OCI-M2 (cell line): Measurements from ENCODE around the gene SLC5A11.
"Not testable (repeated sequence)": the region's sequence is repeated elsewhere in the genome, so short reads cannot be mapped to it uniquely, and the experiment has no call there.

Source experiments
- DNase-seq: peaks from one replicate; lab custom pipeline; 2025; ENCODE audit not compliant: unreplicated experiment; lab: John Stamatoyannopoulos, UW

The SLC5A11 gene

GRCh38 chr16:24856871-24857270 is 11.1 kb downstream of the SLC5A11 start:
- not testable (repeated sequence) for DNase-seq

- DNase-seq = no peak
These were observed 12.7 kb downstream of the SLC5A11 start for GRCh38 chr16:24858219-24859041.

- DNase-seq = no peak
These were observed 15.7 kb downstream of the SLC5A11 start for GRCh38 chr16:24861461-24861860.

- no peak for DNase-seq
These were observed 18.0 kb downstream of the SLC5A11 start for GRCh38 chr16:24863582-24864437.

- DNase-seq = no peak
These were observed 23.3 kb downstream of the SLC5A11 start for GRCh38 chr16:24869033-24869432.

- DNase-seq = no peak
These were observed 26.1 kb downstream of the SLC5A11 start for GRCh38 chr16:24871891-24872290.

- DNase-seq = no peak
These were observed 27.3 kb downstream of the SLC5A11 start for GRCh38 chr16:24873028-24873427.

- DNase-seq = no peak
These were observed 29.7 kb downstream of the SLC5A11 start for GRCh38 chr16:24875466-24875865.

- DNase-seq = no peak
These were observed 30.5 kb downstream of the SLC5A11 start for GRCh38 chr16:24876231-24876630.

GRCh38 chr16:24879684-24880083 is 33.9 kb downstream of the SLC5A11 start:
- DNase-seq = no peak

- DNase-seq = no peak
These were observed 38.0 kb downstream of the SLC5A11 start for GRCh38 chr16:24883714-24884151.

GRCh38 chr16:24887472-24887871 is 41.7 kb downstream of the SLC5A11 start:
- DNase-seq = no peak

GRCh38 chr16:24890746-24891145 is 45.0 kb downstream of the SLC5A11 start:
- no peak for DNase-seq

GRCh38 chr16:24896439-24896838 is 50.7 kb downstream of the SLC5A11 start:
- DNase-seq = no peak

- not testable (repeated sequence) for DNase-seq
These were observed 51.8 kb downstream of the SLC5A11 start for GRCh38 chr16:24897522-24897921.

- DNase-seq = no peak
These were observed 54.5 kb downstream of the SLC5A11 start for GRCh38 chr16:24900230-24900629.

GRCh38 chr16:24906199-24906808 is 60.5 kb downstream of the SLC5A11 start:
- DNase-seq = no peak

GRCh38 chr16:24906901-24907300 is 61.1 kb downstream of the SLC5A11 start:
- DNase-seq = no peak

GRCh38 chr16:24908716-24909115 is 63.0 kb downstream of the SLC5A11 start:
- no peak for DNase-seq

GRCh38 chr16:24909856-24910255 is 64.1 kb downstream of the SLC5A11 start:
- DNase-seq = no peak

- DNase-seq = no peak
These were observed 69.3 kb downstream of the SLC5A11 start for GRCh38 chr16:24915019-24915418.

GRCh38 chr16:24915576-24915975 is 69.8 kb downstream of the SLC5A11 start:
- no peak for DNase-seq
